KMS-11 (cell line): ENCODE data around the gene DRAM1.

Experiments used
- H2AFZ ChIP-seq: fragments of 200-600 bp; sonication (generic); 2 replicates; pipeline ENCODE4 v1.6.1; 2016; ENCODE audit warnings: antibody characterized with exemption, mixed run types, low read depth
- H3K27ac ChIP-seq: fragments of 200-600 bp; sonication (generic); 2 replicates; pipeline ENCODE4 v1.6.1; 2016; ENCODE audit warnings: mild to moderate bottlenecking, mixed run types
- H3K27me3 ChIP-seq: fragments of 200-600 bp; sonication (generic); 2 replicates; pipeline ENCODE4 v1.6.1; 2017; ENCODE audit warnings: mild to moderate bottlenecking, low read depth, mixed run types, moderate library complexity; ENCODE audit not compliant: insufficient read depth
- H3K36me3 ChIP-seq: fragments of 200-600 bp; sonication (generic); 2 replicates; pipeline ENCODE4 v1.6.1; 2017; ENCODE audit warnings: mild to moderate bottlenecking, mixed run types; ENCODE audit not compliant: insufficient read depth
- H3K4me1 ChIP-seq: fragments of 200-600 bp; sonication (generic); 2 replicates; pipeline ENCODE4 v1.6.1; 2016; ENCODE audit warnings: mild to moderate bottlenecking, low read depth, mixed run types; ENCODE audit not compliant: poor library complexity, severe bottlenecking
- H3K4me2 ChIP-seq: fragments of 200-600 bp; sonication (generic); 2 replicates; pipeline ENCODE4 v1.7.0; 2016; ENCODE audit warnings: mild to moderate bottlenecking, mixed run types
- H3K4me3 ChIP-seq: fragments of 200-600 bp; sonication (generic); IDR thresholded peaks from 2 replicates; pipeline ENCODE4 v1.6.1; 2017; ENCODE audit warnings: low read depth, low read length, mixed read lengths; ENCODE audit not compliant: insufficient read depth
- H3K79me2 ChIP-seq: fragments of 200-600 bp; sonication (generic); 2 replicates; pipeline ENCODE4 v1.6.1; 2016; ENCODE audit warnings: low read depth, mixed run types; ENCODE audit not compliant: insufficient read depth
- H3K9ac ChIP-seq: fragments of 200-600 bp; sonication (generic); 2 replicates; pipeline ENCODE4 v1.6.1; 2016; ENCODE audit warnings: mild to moderate bottlenecking, mixed run types
- H4K20me1 ChIP-seq: fragments of 200-600 bp; sonication (generic); 2 replicates; pipeline ENCODE4 v1.6.1; 2016; ENCODE audit warnings: mild to moderate bottlenecking, mixed run types; ENCODE audit not compliant: insufficient read depth
- TF ChIP-seq, protein P1 (sequence below): fragments of 200-600 bp; sonication (generic); conservative IDR thresholded peaks from 2 replicates; pipeline ENCODE4 v1.6.1; 2017; ENCODE audit warnings: low read depth, mild to moderate bottlenecking, antibody characterized with exemption, low read length, moderate library complexity, mixed read lengths

DRAM1 gene

DNA sequence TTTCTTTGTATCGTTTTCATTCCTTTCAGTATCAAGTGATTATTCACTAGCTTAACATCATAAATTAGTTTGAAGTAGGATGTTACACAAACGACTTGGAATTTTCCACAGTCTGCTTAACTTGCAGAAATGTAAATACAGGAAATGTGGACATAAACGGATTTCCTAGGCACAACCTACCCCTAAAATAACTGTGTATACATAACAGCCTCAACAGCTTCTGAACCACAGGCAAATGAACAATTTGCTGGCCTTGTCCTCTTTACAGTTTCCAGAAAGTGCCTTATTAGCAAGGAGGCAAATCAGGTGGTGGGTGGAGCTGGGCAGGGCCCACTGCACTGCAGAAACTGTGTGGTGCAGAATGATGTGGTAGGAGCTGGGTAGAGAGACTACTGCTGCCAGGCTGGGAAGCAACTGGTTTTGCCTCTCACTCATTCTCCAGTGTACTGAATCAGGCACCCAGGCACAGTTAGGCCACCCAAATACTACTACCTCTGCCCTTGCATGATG lies 14.1 kb downstream of the DRAM1 start:
- H3K4me3 ChIP-seq: no peak overlapping the region
- H4K20me1 ChIP-seq: no peaks in the 10 kb centered on the region
- no peaks in the 10 kb centered on the region for H3K36me3 ChIP-seq
- H3K4me1 ChIP-seq: peaks cover 7% of the 10 kb centered on the region
- H2AFZ ChIP-seq: no peak overlapping the region
- no peak overlapping the region for H3K27ac ChIP-seq
- TF ChIP-seq, protein P1, sequence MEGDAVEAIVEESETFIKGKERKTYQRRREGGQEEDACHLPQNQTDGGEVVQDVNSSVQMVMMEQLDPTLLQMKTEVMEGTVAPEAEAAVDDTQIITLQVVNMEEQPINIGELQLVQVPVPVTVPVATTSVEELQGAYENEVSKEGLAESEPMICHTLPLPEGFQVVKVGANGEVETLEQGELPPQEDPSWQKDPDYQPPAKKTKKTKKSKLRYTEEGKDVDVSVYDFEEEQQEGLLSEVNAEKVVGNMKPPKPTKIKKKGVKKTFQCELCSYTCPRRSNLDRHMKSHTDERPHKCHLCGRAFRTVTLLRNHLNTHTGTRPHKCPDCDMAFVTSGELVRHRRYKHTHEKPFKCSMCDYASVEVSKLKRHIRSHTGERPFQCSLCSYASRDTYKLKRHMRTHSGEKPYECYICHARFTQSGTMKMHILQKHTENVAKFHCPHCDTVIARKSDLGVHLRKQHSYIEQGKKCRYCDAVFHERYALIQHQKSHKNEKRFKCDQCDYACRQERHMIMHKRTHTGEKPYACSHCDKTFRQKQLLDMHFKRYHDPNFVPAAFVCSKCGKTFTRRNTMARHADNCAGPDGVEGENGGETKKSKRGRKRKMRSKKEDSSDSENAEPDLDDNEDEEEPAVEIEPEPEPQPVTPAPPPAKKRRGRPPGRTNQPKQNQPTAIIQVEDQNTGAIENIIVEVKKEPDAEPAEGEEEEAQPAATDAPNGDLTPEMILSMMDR: no peak
- H3K27me3 ChIP-seq: no peaks in the 10 kb centered on the region
- no peak overlapping the region for H3K9ac ChIP-seq
- no peak overlapping the region for H3K4me2 ChIP-seq
- H3K79me2 ChIP-seq: no peaks in the 10 kb centered on the region

DNA sequence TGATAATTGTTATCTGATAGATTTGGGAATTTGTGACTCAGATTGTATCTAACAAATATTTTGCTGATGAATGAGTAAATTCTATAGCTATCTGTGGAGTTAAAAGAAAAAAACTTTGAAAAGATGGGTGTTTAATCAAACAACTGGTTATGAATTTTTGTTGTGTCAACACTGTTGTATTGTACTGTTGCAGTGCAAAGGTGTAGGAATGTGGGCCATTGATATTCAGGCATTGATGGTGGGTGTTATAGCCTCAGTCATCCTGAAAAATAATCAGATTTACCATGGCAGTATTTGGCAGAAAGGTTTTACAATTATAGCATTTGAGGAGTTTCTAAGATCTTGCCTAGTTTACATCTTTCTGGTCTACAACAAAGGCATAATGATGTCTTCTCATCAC lies 15.4 kb downstream of the DRAM1 start:
- Histone ChIP-seq H3K79me2 (no peaks in the 10 kb centered on the region), H3K36me3 (no peaks in the 10 kb centered on the region), H2AFZ (no peak overlapping the region), H3K4me3 (no peak overlapping the region), H3K4me2 (no peak overlapping the region), H3K9ac (no peak overlapping the region), H3K27ac (no peak overlapping the region), H3K4me1 (peaks cover 7% of the 10 kb centered on the region), H4K20me1 (no peaks in the 10 kb centered on the region), H3K27me3 (no peaks in the 10 kb centered on the region)
- TF ChIP-seq, protein P1: no peak

DNA sequence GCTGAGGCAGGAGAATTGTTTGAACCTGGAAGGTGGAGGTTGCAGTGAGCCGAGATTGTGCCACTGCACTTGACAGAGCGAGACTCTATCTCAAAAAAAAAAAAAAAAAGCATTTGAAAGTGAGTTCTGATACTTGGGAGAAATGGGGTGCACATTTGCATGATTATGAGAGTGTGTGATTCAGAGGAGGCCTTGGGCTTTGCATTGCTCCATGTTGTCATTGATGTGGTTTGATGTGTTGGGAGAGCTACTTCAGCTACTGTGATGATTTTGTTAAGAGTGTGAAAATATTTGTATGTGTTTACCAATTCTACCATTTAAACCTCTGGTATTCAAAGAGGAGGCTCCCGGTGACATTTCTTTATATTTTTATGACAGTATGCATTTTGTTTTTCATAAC lies 24.4 kb downstream of the DRAM1 start:
- no peak overlapping the region for H3K4me3 ChIP-seq
- H3K27ac ChIP-seq: no peak overlapping the region
- H3K27me3 ChIP-seq: no peaks in the 10 kb centered on the region
- H3K36me3 ChIP-seq: no peaks in the 10 kb centered on the region
- no peaks in the 10 kb centered on the region for H3K4me1 ChIP-seq
- no peak overlapping the region for H3K9ac ChIP-seq
- no peaks in the 10 kb centered on the region for H3K79me2 ChIP-seq
- TF ChIP-seq, protein P1: no peak
- no peaks in the 10 kb centered on the region for H4K20me1 ChIP-seq
- no peak overlapping the region for H3K4me2 ChIP-seq
- no peak overlapping the region for H2AFZ ChIP-seq

DNA sequence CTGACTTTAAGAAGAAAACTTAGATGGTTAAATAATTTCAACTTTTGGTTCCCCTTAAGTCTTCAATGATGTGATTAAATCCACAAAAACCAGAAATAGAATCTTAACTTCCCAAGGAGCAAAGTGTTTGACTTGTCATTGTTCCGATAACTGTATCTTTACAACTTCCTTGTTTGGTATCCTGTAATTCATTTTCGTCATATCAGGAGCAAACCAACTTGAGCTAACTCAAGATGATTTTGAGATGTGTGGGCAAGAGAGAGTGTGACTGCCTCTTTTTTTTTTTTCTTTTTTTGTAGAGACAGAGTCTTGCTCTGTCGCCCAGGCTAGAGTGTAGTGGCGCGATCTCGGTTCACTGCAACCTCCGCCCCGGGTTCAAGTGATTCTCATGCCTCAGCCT lies 25.3 kb downstream of the DRAM1 start:
- Histone ChIP-seq H4K20me1 (no peaks in the 10 kb centered on the region), H3K36me3 (no peaks in the 10 kb centered on the region), H3K27ac (no peak overlapping the region), H3K9ac (no peak overlapping the region), H3K4me3 (no peak overlapping the region), H3K4me1 (no peaks in the 10 kb centered on the region), H2AFZ (no peak overlapping the region), H3K79me2 (no peaks in the 10 kb centered on the region), H3K27me3 (no peaks in the 10 kb centered on the region), H3K4me2 (no peak overlapping the region)
- TF ChIP-seq, protein P1: no peak
